HT1080 (cell line): Measurements from ENCODE around the gene EBF3. TPM values are rescaled to one million over a fixed set of nuclear protein-coding genes. Genes with fewer than 3 reads are reported as not detected.

Source experiments
- DNase-seq: peaks from one replicate; pipeline ENCODE4 v3.0.0-alpha.2; 2015; ENCODE audit warnings: low read depth
- polyA plus RNA-seq, 2 experiments: library from polyadenylated mRNA; depleted of rRNA; stranded (reverse); fragments of >200 nt; gene quantifications; 2 replicates each; pipeline ENCODE4 v1.2.3, GENCODE V29; 2015
- total RNA-seq: library from RNA; depleted of rRNA; stranded (reverse); fragments of >200 nt; shearing (Covaris generic); gene quantifications from 2 replicates; pipeline ENCODE4 v1.2.3, GENCODE V29; 2014; rRNA removed

EBF3 gene
- total RNA-seq, result not detected in 2 replicates
- 0.05 TPM in 1 of 2 replicates, not detected in the other for polyA plus RNA-seq (2015; cell fraction: cytosol; rRNA removed)
- polyA plus RNA-seq (2015; cell fraction: nucleus; rRNA removed), result 0.05 TPM in 2 replicates

- DNase-seq, result peak; percentile 6
Measured at GRCh38 chr10:129963641-129964501, at the start of gene EBF3. TSS of gene EBF3 (minus strand) at chr10:129964274. CDS start at chr10:129963768, 506 bp downstream.

GRCh38 chr10:130013335-130014262 is 49.5 kb upstream of the EBF3 start:
- no peak for DNase-seq

- DNase-seq, result no peak
Measured at GRCh38 chr10:130012129-130012528, 48.1 kb upstream of the EBF3 start.

- DNase-seq, result no peak
Measured at GRCh38 chr10:130010653-130011052, 46.6 kb upstream of the EBF3 start.

- DNase-seq, result no peak
Measured at GRCh38 chr10:130009228-130009627, 45.2 kb upstream of the EBF3 start.

GRCh38 chr10:130003787-130004613 is 39.9 kb upstream of the EBF3 start:
- DNase-seq, result peak; percentile 20

- no peak for DNase-seq
Measured at GRCh38 chr10:130003166-130003565, 39.1 kb upstream of the EBF3 start.

GRCh38 chr10:130002606-130003005 is 38.5 kb upstream of the EBF3 start:
- DNase-seq, result no peak

- no peak for DNase-seq
Measured at GRCh38 chr10:130000918-130001317, 36.8 kb upstream of the EBF3 start.

GRCh38 chr10:129999140-129999539 is 35.1 kb upstream of the EBF3 start:
- no peak for DNase-seq

GRCh38 chr10:129993621-129994020 is 29.5 kb upstream of the EBF3 start:
- DNase-seq, result peak; percentile 61

GRCh38 chr10:129992356-129992755 is 28.3 kb upstream of the EBF3 start:
- no peak for DNase-seq

- no peak for DNase-seq
Measured at GRCh38 chr10:129982825-129983224, 18.8 kb upstream of the EBF3 start.

- no peak for DNase-seq
Measured at GRCh38 chr10:129978980-129979379, 14.9 kb upstream of the EBF3 start.

GRCh38 chr10:129978322-129978721 is 14.2 kb upstream of the EBF3 start:
- DNase-seq, result no peak

GRCh38 chr10:129977794-129978193 is 13.7 kb upstream of the EBF3 start:
- no peak for DNase-seq

- no peak for DNase-seq
Measured at GRCh38 chr10:129973674-129974059, 9.6 kb upstream of the EBF3 start.

GRCh38 chr10:129972966-129973673 is 9.0 kb upstream of the EBF3 start:
- DNase-seq, result no peak

GRCh38 chr10:129972145-129972965 is 8.3 kb upstream of the EBF3 start:
- DNase-seq, result no peak
